HUES64 (cell line): ENCODE data around the gene FMN2.

Experiments used
- H3K27ac ChIP-seq: 2 replicates; pipeline ENCODE4 v1.7.0; 2013; ENCODE audit warnings: low read depth, low read length, inconsistent platforms
- H3K27me3 ChIP-seq: 2 replicates; pipeline ENCODE4 v1.6.1; 2013; ENCODE audit warnings: mild to moderate bottlenecking, low read length; ENCODE audit not compliant: insufficient read depth
- H3K36me3 ChIP-seq: 2 replicates; pipeline ENCODE4 v1.6.1; 2013; ENCODE audit warnings: mild to moderate bottlenecking, low read length; ENCODE audit not compliant: insufficient read depth
- H3K4me1 ChIP-seq: 2 replicates; pipeline ENCODE4 v1.6.1; 2013; ENCODE audit warnings: mild to moderate bottlenecking, low read length, moderate library complexity; ENCODE audit not compliant: insufficient read depth
- H3K4me3 ChIP-seq: 2 replicates; pipeline ENCODE4 v1.5.1; 2013; ENCODE audit warnings: mild to moderate bottlenecking, low read length, moderate library complexity
- H3K9ac ChIP-seq: 2 replicates; pipeline ENCODE4 v1.6.1; 2013; ENCODE audit warnings: mild to moderate bottlenecking, low read depth, low read length
- H3K9me3 ChIP-seq: 2 replicates; pipeline ENCODE4 v1.6.1; 2013; ENCODE audit warnings: low read depth, low read length; ENCODE audit not compliant: insufficient read depth
- WGBS: fragments of 150-250, 120-280 bp; methylation state at CpG from one replicate; pipeline ENCODE4 v1.1.7; 2013; ENCODE audit warnings: missing lambda C conversion rate; 5-methylcytosine and 5-hydroxymethylcytosine counted together

FMN2 gene

GRCh38 chr1:240343966-240344365, 252.3 kb downstream of the FMN2 start:
- H3K27ac ChIP-seq, result no peak overlapping the region
- H3K4me1 ChIP-seq, result no peaks in the 10 kb centered on the region
- H3K9me3 ChIP-seq, result no peaks in the 10 kb centered on the region
- H3K27me3 ChIP-seq, result no peaks in the 10 kb centered on the region
- no peak overlapping the region for H3K4me3 ChIP-seq
- no peaks in the 10 kb centered on the region for H3K36me3 ChIP-seq
- no peak overlapping the region for H3K9ac ChIP-seq

GRCh38 chr1:240344918-240345317, 253.2 kb downstream of the FMN2 start:
- no peak overlapping the region for H3K27ac ChIP-seq
- no peak overlapping the region for H3K4me3 ChIP-seq
- no peaks in the 10 kb centered on the region for H3K4me1 ChIP-seq
- H3K27me3 ChIP-seq, result no peaks in the 10 kb centered on the region
- H3K9ac ChIP-seq, result no peak overlapping the region
- H3K9me3 ChIP-seq, result no peaks in the 10 kb centered on the region
- no peaks in the 10 kb centered on the region for H3K36me3 ChIP-seq

- no peaks in the 10 kb centered on the region for H3K9me3 ChIP-seq
- H3K36me3 ChIP-seq, result no peaks in the 10 kb centered on the region
- H3K4me3 ChIP-seq, result no peak overlapping the region
- WGBS, result 91% methylated on average over 1 of the region's 2 CpGs
- H3K9ac ChIP-seq, result no peak overlapping the region
- H3K27ac ChIP-seq, result no peak overlapping the region
- no peaks in the 10 kb centered on the region for H3K27me3 ChIP-seq
- H3K4me1 ChIP-seq, result no peaks in the 10 kb centered on the region
Measured at GRCh38 chr1:240349695-240350094, 258.0 kb downstream of the FMN2 start.

- Histone ChIP-seq H3K36me3 (no peaks in the 10 kb centered on the region), H3K9me3 (no peaks in the 10 kb centered on the region), H3K27me3 (no peaks in the 10 kb centered on the region), H3K4me1 (no peaks in the 10 kb centered on the region), H3K9ac (no peak overlapping the region), H3K27ac (no peak overlapping the region), H3K4me3 (no peak overlapping the region)
- 100% methylated on average over 1 of the region's 1 CpG for WGBS
Measured at GRCh38 chr1:240350910-240351331, 259.2 kb downstream of the FMN2 start.

GRCh38 chr1:240351690-240352089, 260.0 kb downstream of the FMN2 start:
- Histone ChIP-seq H3K27me3 (no peaks in the 10 kb centered on the region), H3K27ac (no peak overlapping the region), H3K9ac (no peak overlapping the region), H3K36me3 (no peaks in the 10 kb centered on the region), H3K9me3 (no peaks in the 10 kb centered on the region), H3K4me1 (no peaks in the 10 kb centered on the region), H3K4me3 (no peak overlapping the region)
- WGBS, result 100% methylated on average over 1 of the region's 1 CpG

- H3K9me3 ChIP-seq, result no peaks in the 10 kb centered on the region
- no peak overlapping the region for H3K9ac ChIP-seq
- H3K36me3 ChIP-seq, result no peaks in the 10 kb centered on the region
- no peak overlapping the region for H3K4me3 ChIP-seq
- H3K27ac ChIP-seq, result no peak overlapping the region
- no peaks in the 10 kb centered on the region for H3K27me3 ChIP-seq
- 78% methylated on average over 5 of the region's 5 CpGs for WGBS
- no peaks in the 10 kb centered on the region for H3K4me1 ChIP-seq
Measured at GRCh38 chr1:240352769-240353168, 261.1 kb downstream of the FMN2 start.

- Histone ChIP-seq H3K27me3 (no peaks in the 10 kb centered on the region), H3K9me3 (no peaks in the 10 kb centered on the region), H3K27ac (no peak overlapping the region), H3K9ac (no peak overlapping the region), H3K4me1 (no peaks in the 10 kb centered on the region), H3K4me3 (no peak overlapping the region), H3K36me3 (no peaks in the 10 kb centered on the region)
- whole genome bisulfite sequencing, result no CpG with 5 or more reads among the region's 1 CpG
Measured at GRCh38 chr1:240356568-240356967, 264.9 kb downstream of the FMN2 start.

GRCh38 chr1:240362046-240362445, 270.4 kb downstream of the FMN2 start:
- no peaks in the 10 kb centered on the region for H3K9me3 ChIP-seq
- H3K27me3 ChIP-seq, result no peaks in the 10 kb centered on the region
- no peak overlapping the region for H3K27ac ChIP-seq
- WGBS, result 95% methylated on average over 5 of the region's 5 CpGs
- H3K9ac ChIP-seq, result no peak overlapping the region
- H3K36me3 ChIP-seq, result no peaks in the 10 kb centered on the region
- no peaks in the 10 kb centered on the region for H3K4me1 ChIP-seq
- H3K4me3 ChIP-seq, result no peak overlapping the region

GRCh38 chr1:240362826-240363225, 271.1 kb downstream of the FMN2 start:
- Histone ChIP-seq H3K27ac (no peak overlapping the region), H3K36me3 (no peaks in the 10 kb centered on the region), H3K4me3 (no peak overlapping the region), H3K4me1 (no peaks in the 10 kb centered on the region), H3K27me3 (no peaks in the 10 kb centered on the region), H3K9me3 (no peaks in the 10 kb centered on the region), H3K9ac (no peak overlapping the region)
- no CpG with 5 or more reads among the region's 2 CpGs for whole genome bisulfite sequencing

GRCh38 chr1:240363315-240363714, 271.6 kb downstream of the FMN2 start:
- 82% methylated on average over 5 of the region's 5 CpGs for WGBS
- no peaks in the 10 kb centered on the region for H3K9me3 ChIP-seq

GRCh38 chr1:240363914-240364313, 272.2 kb downstream of the FMN2 start:
- whole genome bisulfite sequencing, result 97% methylated on average over 2 of the region's 3 CpGs
- no peaks in the 10 kb centered on the region for H3K36me3 ChIP-seq

More at GRCh38 chr1:240363315-240363714, 271.6 kb downstream of the FMN2 start:
- H3K36me3 ChIP-seq, result no peaks in the 10 kb centered on the region
- no peaks in the 10 kb centered on the region for H3K4me1 ChIP-seq
- no peak overlapping the region for H3K4me3 ChIP-seq
- no peak overlapping the region for H3K27ac ChIP-seq
- no peaks in the 10 kb centered on the region for H3K27me3 ChIP-seq
- H3K9ac ChIP-seq, result no peak overlapping the region

GRCh38 chr1:240366636-240367035, 275.0 kb downstream of the FMN2 start:
- Histone ChIP-seq H3K4me3 (no peak overlapping the region), H3K4me1 (no peaks in the 10 kb centered on the region), H3K36me3 (no peaks in the 10 kb centered on the region), H3K27me3 (no peaks in the 10 kb centered on the region), H3K9ac (no peak overlapping the region), H3K27ac (no peak overlapping the region), H3K9me3 (no peaks in the 10 kb centered on the region)
- WGBS, result 85% methylated on average over 5 of the region's 9 CpGs

More at GRCh38 chr1:240363914-240364313, 272.2 kb downstream of the FMN2 start:
- Histone ChIP-seq H3K4me1 (no peaks in the 10 kb centered on the region), H3K9ac (no peak overlapping the region), H3K4me3 (no peak overlapping the region), H3K27ac (no peak overlapping the region), H3K9me3 (no peaks in the 10 kb centered on the region), H3K27me3 (no peaks in the 10 kb centered on the region)
